Mammary epithelial cell (primary cell): ENCODE results near the gene PNMA1.
A peak's percentile ranks its signal among the peaks of the same experiment; 100 is the strongest.

Source experiments
- EZH2 ChIP-seq: IDR thresholded peaks from 2 replicates; pipeline ENCODE4 v1.6.1; 2012; ENCODE audit warnings: low read length, inconsistent platforms, borderline replicate concordance
- TF ChIP-seq, protein P1 (sequence below), 2 donors: IDR thresholded peaks in 1 of 2; conservative IDR thresholded peaks in 1 of 2; 2 replicates each; pipeline ENCODE4 v1.5.1; 2011 to 2012; ENCODE audit warnings: inconsistent platforms in 2 of 2, low read length in 2 of 2, mild to moderate bottlenecking in 2 of 2, control low read depth in 1 of 2, low read depth in 1 of 2; ENCODE audit not compliant: insufficient read depth in 1 of 2; ENCODE audit errors: extremely low read depth in 1 of 2

DNA sequence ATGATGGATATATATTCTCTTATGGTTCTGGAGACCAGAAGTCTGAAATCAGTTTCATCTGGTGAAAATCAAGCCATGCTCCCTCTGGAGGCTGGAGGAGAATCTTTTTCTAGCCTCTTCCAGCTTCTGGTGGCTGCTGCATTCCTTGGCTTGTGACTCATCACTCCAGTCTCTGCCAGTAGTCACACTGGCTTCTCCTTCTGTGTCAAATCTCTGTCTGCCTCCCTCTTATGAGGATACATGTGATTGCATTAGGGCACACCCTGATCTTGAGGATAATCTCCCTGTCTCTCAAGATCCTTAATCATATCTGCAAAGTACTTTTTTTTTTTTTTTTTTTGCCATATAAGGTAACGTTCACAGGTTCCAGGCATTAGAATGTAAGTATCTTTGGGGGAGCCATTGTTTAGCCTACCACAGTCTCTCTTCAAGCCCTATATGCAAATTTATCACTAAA, 51.7 kb downstream of the PNMA1 start:
- TF ChIP-seq, protein P1, sequence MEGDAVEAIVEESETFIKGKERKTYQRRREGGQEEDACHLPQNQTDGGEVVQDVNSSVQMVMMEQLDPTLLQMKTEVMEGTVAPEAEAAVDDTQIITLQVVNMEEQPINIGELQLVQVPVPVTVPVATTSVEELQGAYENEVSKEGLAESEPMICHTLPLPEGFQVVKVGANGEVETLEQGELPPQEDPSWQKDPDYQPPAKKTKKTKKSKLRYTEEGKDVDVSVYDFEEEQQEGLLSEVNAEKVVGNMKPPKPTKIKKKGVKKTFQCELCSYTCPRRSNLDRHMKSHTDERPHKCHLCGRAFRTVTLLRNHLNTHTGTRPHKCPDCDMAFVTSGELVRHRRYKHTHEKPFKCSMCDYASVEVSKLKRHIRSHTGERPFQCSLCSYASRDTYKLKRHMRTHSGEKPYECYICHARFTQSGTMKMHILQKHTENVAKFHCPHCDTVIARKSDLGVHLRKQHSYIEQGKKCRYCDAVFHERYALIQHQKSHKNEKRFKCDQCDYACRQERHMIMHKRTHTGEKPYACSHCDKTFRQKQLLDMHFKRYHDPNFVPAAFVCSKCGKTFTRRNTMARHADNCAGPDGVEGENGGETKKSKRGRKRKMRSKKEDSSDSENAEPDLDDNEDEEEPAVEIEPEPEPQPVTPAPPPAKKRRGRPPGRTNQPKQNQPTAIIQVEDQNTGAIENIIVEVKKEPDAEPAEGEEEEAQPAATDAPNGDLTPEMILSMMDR (conservative IDR thresholded peaks at IDR 0.05 in 1 of 2, IDR thresholded peaks at IDR 0.05 in 1 of 2; ENCODE audit: extremely low read depth in 1 of 2, insufficient read depth in 1 of 2, low read depth in 1 of 2, low read length in 2 of 2) = peak; percentile 48 to 58
- TF ChIP-seq EZH2 = no peak
